HG02870 (cell line): Measurements from ENCODE around the gene MB21D2.

ENCODE experiments used
- ATAC-seq: cut with Tn5 transposase; IDR thresholded peaks from one replicate; pipeline ENCODE4 v1.9.1; 2021; ENCODE audit warnings: mild to moderate bottlenecking, moderate library complexity; ENCODE audit not compliant: unreplicated experiment

MB21D2 gene

GRCh38 chr3:192840143-192840836 lies 77.4 kb downstream of the MB21D2 start:
- peak; percentile 50 for ATAC-seq

- no peak for ATAC-seq
Observed at GRCh38 chr3:192835818-192836815, 81.5 kb downstream of the MB21D2 start.

- ATAC-seq: no peak
Observed at GRCh38 chr3:192834428-192834827, 83.2 kb downstream of the MB21D2 start.

- no peak for ATAC-seq
Observed at GRCh38 chr3:192833177-192833890, 84.3 kb downstream of the MB21D2 start.

- ATAC-seq: no peak
Observed at GRCh38 chr3:192831801-192832347, 85.8 kb downstream of the MB21D2 start.

- peak; percentile 64 for ATAC-seq
Observed at GRCh38 chr3:192831111-192831644, 86.5 kb downstream of the MB21D2 start.

- peak; percentile 51 for ATAC-seq
Observed at GRCh38 chr3:192830291-192831110, 87.2 kb downstream of the MB21D2 start.

GRCh38 chr3:192827863-192828594 lies 89.6 kb downstream of the MB21D2 start:
- no peak for ATAC-seq

GRCh38 chr3:192827208-192827607 lies 90.4 kb downstream of the MB21D2 start:
- no peak for ATAC-seq

GRCh38 chr3:192826214-192827006 lies 91.2 kb downstream of the MB21D2 start:
- no peak for ATAC-seq

GRCh38 chr3:192825657-192826200 lies 91.9 kb downstream of the MB21D2 start:
- peak; percentile 32 for ATAC-seq

GRCh38 chr3:192825216-192825615 lies 92.4 kb downstream of the MB21D2 start:
- no peak for ATAC-seq

- ATAC-seq: no peak
Observed at GRCh38 chr3:192824313-192824712, 93.3 kb downstream of the MB21D2 start.

GRCh38 chr3:192821161-192821560 lies 96.5 kb downstream of the MB21D2 start:
- no peak for ATAC-seq

- ATAC-seq: no peak
Observed at GRCh38 chr3:192820161-192820560, 97.5 kb downstream of the MB21D2 start.

- peak; percentile 52 for ATAC-seq
Observed at GRCh38 chr3:192819001-192819569, 98.6 kb downstream of the MB21D2 start.

- no peak for ATAC-seq
Observed at GRCh38 chr3:192818126-192818525, 99.5 kb downstream of the MB21D2 start.

GRCh38 chr3:192817506-192817905 lies 100.2 kb downstream of the MB21D2 start:
- ATAC-seq: no peak
